Measurements from ENCODE around the gene COG2. TPM values are rescaled to one million over a fixed set of nuclear protein-coding genes. Genes with fewer than 3 reads are reported as not detected.

Gene COG2
- total and polyA plus RNA-seq, 2 of the 13 experiments (the other 11 are each of a cell fraction or from before 2014, with no cell fraction given): 16.8 to 36.3 TPM

DNA sequence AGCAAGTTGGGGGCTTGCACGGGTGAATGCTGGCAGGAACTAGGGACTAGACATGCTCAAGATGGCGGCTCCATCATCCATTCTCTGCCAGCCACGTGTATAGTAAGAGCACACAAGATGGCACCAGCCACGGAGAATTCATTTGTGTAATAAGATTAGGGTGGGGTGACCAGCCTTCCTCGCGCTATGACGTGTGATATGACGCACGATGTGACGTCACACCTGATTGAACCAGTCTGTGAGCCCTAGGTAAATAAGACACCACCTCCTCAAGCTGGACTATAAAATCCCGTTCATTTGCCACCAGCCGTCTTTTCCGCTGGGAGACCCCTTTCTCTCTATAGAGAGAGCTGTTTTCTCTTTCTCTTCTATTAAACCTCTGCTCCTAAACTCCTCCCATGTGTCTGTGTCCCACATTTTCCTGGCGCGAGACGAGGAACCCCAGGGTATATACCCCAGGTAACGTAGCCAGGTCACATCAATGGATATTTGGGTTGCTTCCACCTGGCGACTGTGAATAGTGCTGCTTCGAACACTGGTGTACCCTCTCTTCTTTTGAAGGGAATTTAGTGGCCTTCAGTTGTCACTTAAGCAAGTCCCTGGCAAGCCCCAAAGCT, 18.1 kb upstream of the COG2 start:
- Histone ChIP-seq H3K36me3 (replicated peaks in 1 of 2; ENCODE audit: control insufficient read depth in 1 of 2, insufficient read depth in 2 of 2, low read length in 2 of 2) (no peaks in the 10 kb centered on the region), H3K79me2 (ENCODE audit: insufficient read depth, low read length) (no peaks in the 10 kb centered on the region), H3K27ac (ENCODE audit: extremely low read length, insufficient read depth, low read length) (no peak overlapping the region), H3K4me1 (ENCODE audit: insufficient read depth, low read length) (no peaks in the 10 kb centered on the region; the same call in 1 of the 2 replicates), H3K4me2 (ENCODE audit: low read depth, low read length) (no peak overlapping the region), H3K27me3 (ENCODE audit: control insufficient read depth in 1 of 2, insufficient read depth in 2 of 2, low read length in 2 of 2) (peaks cover 0 to 23% of the 10 kb centered on the region in 2 experiments; a peak in 4 of 5 replicates), H2AFZ (ENCODE audit: low read length) (no peak overlapping the region), H3K9ac (ENCODE audit: insufficient read depth, low read depth, low read length) (no peak overlapping the region), H3K9me3 (ENCODE audit: low read length) (no peaks in the 10 kb centered on the region), H4K20me1 (ENCODE audit: insufficient read depth, low read length) (no peaks in the 10 kb centered on the region), H3K4me3 (replicated peaks in 1 of 3; ENCODE audit: insufficient read depth in 1 of 3, low read depth in 2 of 3, low read length in 3 of 3) (no peak overlapping the region)
- 70% methylated on average over 17 of the region's 19 CpGs for WGBS (ENCODE audit: low lambda C conversion rate)
- intact Hi-C loops (cut with micrococcal nuclease; ENCODE audit: unreplicated experiment) (no loop called here), in situ Hi-C loops (cut with HindIII; ENCODE audit: extremely low pct_ligation_motif_present, low pct_unique_long_range_greater_than_20kb) (no loop called here)
- POLR2A ChIA-PET: no interaction called here
- no peak for FAIRE-seq
- CTCF ChIA-PET (ENCODE audit: low intra/inter-chr PET ratio, low total read pairs): no interaction called here
- BruUV-seq (replicated peaks): no TSS peak
- DNase-seq (ENCODE audit: low spot score): no peak
- no peak for ATAC-seq
- TF ChIP-seq, protein P1, sequence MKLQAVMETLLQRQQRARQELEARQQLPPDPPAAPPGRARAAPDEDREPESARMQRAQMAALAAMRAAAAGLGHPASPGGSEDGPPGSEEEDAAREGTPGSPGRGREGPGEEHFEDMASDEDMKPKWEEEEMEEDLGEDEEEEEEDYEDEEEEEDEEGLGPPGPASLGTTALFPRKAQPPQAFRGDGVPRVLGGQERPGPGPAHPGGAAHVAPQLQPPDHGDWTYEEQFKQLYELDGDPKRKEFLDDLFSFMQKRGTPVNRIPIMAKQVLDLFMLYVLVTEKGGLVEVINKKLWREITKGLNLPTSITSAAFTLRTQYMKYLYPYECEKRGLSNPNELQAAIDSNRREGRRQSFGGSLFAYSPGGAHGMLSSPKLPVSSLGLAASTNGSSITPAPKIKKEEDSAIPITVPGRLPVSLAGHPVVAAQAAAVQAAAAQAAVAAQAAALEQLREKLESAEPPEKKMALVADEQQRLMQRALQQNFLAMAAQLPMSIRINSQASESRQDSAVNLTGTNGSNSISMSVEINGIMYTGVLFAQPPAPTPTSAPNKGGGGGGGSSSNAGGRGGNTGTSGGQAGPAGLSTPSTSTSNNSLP (IDR thresholded peaks at IDR 0.05; ENCODE audit: low read depth, low read length): no peak
- TF ChIP-seq, protein P2, sequence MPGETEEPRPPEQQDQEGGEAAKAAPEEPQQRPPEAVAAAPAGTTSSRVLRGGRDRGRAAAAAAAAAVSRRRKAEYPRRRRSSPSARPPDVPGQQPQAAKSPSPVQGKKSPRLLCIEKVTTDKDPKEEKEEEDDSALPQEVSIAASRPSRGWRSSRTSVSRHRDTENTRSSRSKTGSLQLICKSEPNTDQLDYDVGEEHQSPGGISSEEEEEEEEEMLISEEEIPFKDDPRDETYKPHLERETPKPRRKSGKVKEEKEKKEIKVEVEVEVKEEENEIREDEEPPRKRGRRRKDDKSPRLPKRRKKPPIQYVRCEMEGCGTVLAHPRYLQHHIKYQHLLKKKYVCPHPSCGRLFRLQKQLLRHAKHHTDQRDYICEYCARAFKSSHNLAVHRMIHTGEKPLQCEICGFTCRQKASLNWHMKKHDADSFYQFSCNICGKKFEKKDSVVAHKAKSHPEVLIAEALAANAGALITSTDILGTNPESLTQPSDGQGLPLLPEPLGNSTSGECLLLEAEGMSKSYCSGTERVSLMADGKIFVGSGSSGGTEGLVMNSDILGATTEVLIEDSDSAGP (CRISPR knock-in tag; IDR thresholded peaks at IDR 0.05; ENCODE audit: borderline replicate concordance): no peak
- TF ChIP-seq MTA1 (CRISPR knock-in tag; IDR thresholded peaks at IDR 0.05; ENCODE audit: borderline replicate concordance) (no peak), ATF7 (IDR thresholded peaks at IDR 0.05) (0 out of 2 replicates have a peak, but pooled peaks have one; percentile 29), ATF7 (CRISPR knock-in tag; IDR thresholded peaks at IDR 0.05) (no peak), HCFC1 (IDR thresholded peaks at IDR 0.05; ENCODE audit: low read depth, low read length) (no peak), ZNF558 (CRISPR knock-in tag; IDR thresholded peaks at IDR 0.05; ENCODE audit: borderline replicate concordance) (no peak), CREB1 (IDR thresholded peaks at IDR 0.05) (peak; percentile 96), CREB1 (CRISPR knock-in tag; IDR thresholded peaks at IDR 0.05) (no peak)
- TF ChIP-seq, protein P3, sequence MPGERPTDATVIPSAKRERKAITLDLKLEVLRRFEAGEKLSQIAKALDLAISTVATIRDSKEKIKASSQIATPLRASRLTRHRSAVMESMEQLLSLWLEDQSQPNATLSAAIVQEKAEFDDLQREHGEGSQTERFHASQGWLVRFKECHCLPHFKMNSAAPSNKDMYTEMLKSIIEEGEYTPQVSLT (CRISPR knock-in tag; IDR thresholded peaks at IDR 0.05; ENCODE audit: borderline replicate concordance, low read depth): no peak
